ENCODE measurements around the gene FHOD1. TPM values are rescaled to one million over a fixed set of nuclear protein-coding genes. Genes with fewer than 3 reads are reported as not detected.
A peak's percentile ranks its signal among the peaks of the same experiment; 100 is the strongest.

FHOD1 gene
- total and polyA plus RNA-seq, 10 of the 15 experiments (the other 5 are each of a cell fraction or from before 2014, with no cell fraction given), result 8.9 to 65.7 (median 18.1) TPM

DNA sequence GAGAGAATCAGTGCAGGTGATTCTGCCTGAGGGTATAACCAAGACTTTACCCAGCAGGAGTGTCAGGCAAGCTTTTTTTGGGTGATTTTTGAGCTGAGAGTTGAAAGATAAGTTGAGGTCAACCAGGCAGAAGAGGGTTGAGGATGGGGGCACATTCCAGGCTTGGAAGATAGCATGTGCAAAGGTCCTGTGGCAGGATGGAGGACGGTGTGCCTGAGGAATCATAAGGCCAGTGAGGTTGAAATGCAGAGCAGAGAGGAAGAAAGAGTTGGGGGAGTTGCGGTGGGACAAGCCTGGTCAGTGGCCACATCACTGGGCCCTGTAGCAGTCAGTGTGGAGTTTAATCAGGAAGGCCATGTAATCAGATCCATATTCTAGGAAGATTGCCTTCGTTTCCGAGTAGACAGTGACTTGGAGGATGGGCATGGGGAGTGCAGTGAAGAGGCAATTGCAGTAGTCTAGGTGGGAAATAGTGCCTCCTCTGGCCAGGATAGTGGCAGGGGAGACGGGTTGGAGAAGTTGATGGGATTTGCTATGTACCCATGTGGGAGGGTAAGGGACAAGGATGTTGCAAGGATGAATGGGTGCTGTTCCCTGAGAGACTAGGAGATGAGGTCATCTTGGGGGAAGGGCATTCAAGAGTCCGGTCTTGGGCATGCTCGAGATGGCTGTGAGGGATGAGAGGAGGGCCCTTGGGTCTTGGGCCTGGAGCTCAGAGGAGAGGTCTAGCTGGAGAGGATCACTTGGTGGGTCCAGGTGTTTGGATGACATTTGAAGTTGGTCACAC, 36.0 kb upstream of the FHOD1 start:
- POLR2A ChIA-PET, result interaction anchor here (0.6 kb wide), 1 partner anchor 326 kb away, joined by 6 read pairs; no protein-coding TSS in a partner anchor
- intact Hi-C loops (cut with micrococcal nuclease; ENCODE audit: unreplicated experiment), result no loop called here

More for the DNA sequence above, 36.0 kb upstream of the FHOD1 start:
- no peaks in the 10 kb centered on the region for H3K27me3 ChIP-seq (replicated peaks in 1 of 2; ENCODE audit: control insufficient read depth in 2 of 2, insufficient read depth in 2 of 2, low read length in 1 of 2)
- in situ Hi-C loops (cut with MboI), result no loop called here
- no peak for ATAC-seq
- H2AFZ ChIP-seq (ENCODE audit: control insufficient read depth, low read depth, low read length), result no peak overlapping the region
- H3K79me2 ChIP-seq (ENCODE audit: control insufficient read depth, insufficient read depth, low read length), result 0 out of 2 replicates have a peak, but pooled peaks cover 2% of the 10 kb centered on the region
- FAIRE-seq, result no peak
- H3K36me3 ChIP-seq (ENCODE audit: control insufficient read depth in 2 of 2, insufficient read depth in 2 of 2, low read length in 1 of 2), result no peaks in the 10 kb centered on the region
- ChIA-PET RAD21 (ENCODE audit: unreplicated experiment) (interaction anchor here (0.9 to 1.6 kb wide), 2 partner anchors 56 to 117 kb away, joined by 3 read pairs; no protein-coding TSS in a partner anchor), SMC1A (ENCODE audit: uncharacterized antibody, unreplicated experiment) (interaction anchor here (1.8 kb wide), 1 partner anchor 42 kb away, joined by 6 read pairs; no protein-coding TSS in a partner anchor), CTCF (no interaction called here)
- WGBS (ENCODE audit: insufficient coverage, insufficient replicate concordance, low lambda C conversion rate, missing lambda C conversion rate), result 58% methylated on average over 7 of the region's 7 CpGs
- no peak overlapping the region for H3K27ac ChIP-seq (ENCODE audit: control insufficient read depth, insufficient read depth)
- peaks cover 4% of the 10 kb centered on the region; the same call in 1 of the 2 replicates for H3K4me1 ChIP-seq (ENCODE audit: control insufficient read depth, insufficient read depth, low read length)
- H3K4me3 ChIP-seq, result no peak overlapping the region
- no peak overlapping the region for H3K9ac ChIP-seq (ENCODE audit: control insufficient read depth, insufficient read depth, low read length)
- no peaks in the 10 kb centered on the region for H4K20me1 ChIP-seq (ENCODE audit: control insufficient read depth, insufficient read depth)
- no peak for DNase-seq (ENCODE audit: low read depth, low spot score)
- no peak overlapping the region for H3K4me2 ChIP-seq (ENCODE audit: control insufficient read depth, insufficient read depth)
- no TSS peak for BruUV-seq (replicated peaks)
- no peaks in the 10 kb centered on the region for H3K9me3 ChIP-seq (replicated peaks; ENCODE audit: control insufficient read depth, insufficient read depth, low read length)
- TF ChIP-seq GABPA (IDR thresholded peaks at IDR 0.05; ENCODE audit: low read depth) (no peak), CTCF (IDR thresholded peaks at IDR 0.05 in 2 of 3, conservative IDR thresholded peaks at IDR 0.05 in 1 of 3; ENCODE audit: control insufficient read depth in 2 of 3, extremely low read depth in 1 of 3, insufficient read depth in 1 of 3, low read depth in 3 of 3, low read length in 3 of 3) (0 out of 6 replicates have a peak, but pooled peaks of 1 of the 3 experiments have one; percentile 12)

Measured in GM12878 (cell line).